OCI-LY7 (cell line): ENCODE data around the gene PNKP. TPM values are rescaled to one million over a fixed set of nuclear protein-coding genes. Genes with fewer than 3 reads are reported as not detected.

Source experiments
- BruUV-seq: library from RNA; stranded (reverse); fragments of 400-500 nt; replicated peaks from 2 replicates; lab custom pipeline; 2021; lab: Mats Ljungman, UMichigan
- CTCF ChIA-PET: fragments of 300-600 bp; sonication (Branson Sonifier 250); formaldehyde crosslinking; loops from one replicate; lab custom pipeline; 2022; ENCODE audit warnings: antibody characterized with exemption; ENCODE audit not compliant: unreplicated experiment; lab: Charles Lee
- POLR2A ChIA-PET: fragments of 300-600 bp; sonication (Branson Sonifier 250); formaldehyde crosslinking; loops from one replicate; lab custom pipeline; 2022; ENCODE audit warnings: antibody characterized with exemption; lab: Charles Lee
- DNase-seq: peaks from one replicate; pipeline ENCODE4 v3.0.0-alpha.2; 2015; ENCODE audit warnings: low spot score
- H2AFZ ChIP-seq: fragments of 200-600 bp; sonication (generic), shearing (Covaris generic); 2 replicates; pipeline ENCODE4 v1.6.1; 2014; ENCODE audit warnings: mild to moderate bottlenecking, antibody characterized with exemption, low read length, moderate library complexity
- H3K27ac ChIP-seq: fragments of 200-600 bp; sonication (generic); 2 replicates; pipeline ENCODE4 v1.5.1; 2014; ENCODE audit warnings: mixed run types, low read depth, mild to moderate bottlenecking, moderate library complexity, low read length, inconsistent platforms; ENCODE audit not compliant: poor library complexity, severe bottlenecking
- H3K36me3 ChIP-seq: fragments of 200-600 bp; sonication (generic); 2 replicates; pipeline ENCODE4 v1.6.1; 2014; ENCODE audit warnings: mild to moderate bottlenecking, antibody characterized with exemption, low read length, moderate library complexity, mixed read lengths; ENCODE audit not compliant: insufficient read depth
- H3K4me1 ChIP-seq: fragments of 200-600 bp; sonication (generic); 2 replicates; pipeline ENCODE4 v1.5.1; 2014; ENCODE audit warnings: mild to moderate bottlenecking, low read length; ENCODE audit not compliant: insufficient read depth, poor library complexity, severe bottlenecking
- H3K4me2 ChIP-seq: fragments of 200-600 bp; sonication (generic); 2 replicates; pipeline ENCODE4 v1.6.1; 2014; ENCODE audit warnings: mild to moderate bottlenecking, low read length
- H3K4me3 ChIP-seq: fragments of 200-600 bp; sonication (generic); 2 replicates; pipeline ENCODE4 v1.5.1; 2014; ENCODE audit warnings: mild to moderate bottlenecking, low read depth, low read length; ENCODE audit not compliant: poor library complexity, severe bottlenecking
- H3K79me2 ChIP-seq: fragments of 200-600 bp; sonication (generic); 2 replicates; pipeline ENCODE4 v1.6.1; 2016; ENCODE audit warnings: low read depth, mild to moderate bottlenecking, low read length, moderate library complexity, mixed read lengths; ENCODE audit not compliant: insufficient read depth
- H3K9me2 ChIP-seq: fragments of 200-600 bp; sonication (generic); 2 replicates; pipeline ENCODE4 v1.6.1; 2016; ENCODE audit warnings: mild to moderate bottlenecking, low read length, mixed read lengths; ENCODE audit not compliant: insufficient read depth
- H3K9me3 ChIP-seq: fragments of 200-600 bp; sonication (generic); 2 replicates; pipeline ENCODE4 v1.6.1; 2014; ENCODE audit warnings: mild to moderate bottlenecking, mixed run types, low read length, mixed read lengths
- H4K20me1 ChIP-seq: fragments of 200-600 bp; sonication (generic); 2 replicates; pipeline ENCODE4 v1.6.1; 2014; ENCODE audit warnings: mild to moderate bottlenecking, antibody characterized with exemption, low read length, moderate library complexity, mixed read lengths; ENCODE audit not compliant: insufficient read depth
- CTCF ChIP-seq: fragments of 200-600 bp; sonication (generic); conservative IDR thresholded peaks from 2 replicates; pipeline ENCODE4 v1.5.1; 2014; ENCODE audit warnings: mild to moderate bottlenecking, antibody characterized with exemption, low read length, moderate library complexity, mixed read lengths
- EZH2phosphoT487 ChIP-seq: fragments of 200-600 bp; sonication (generic); IDR thresholded peaks from 2 replicates; pipeline ENCODE4 v1.6.1; 2018; ENCODE audit warnings: low read depth, borderline replicate concordance, mild to moderate bottlenecking, mixed run types, antibody characterized with exemption, low read length, moderate library complexity, mixed read lengths
- intact Hi-C: fragments of 100-400 bp; cut with micrococcal nuclease; formaldehyde crosslinking; loops from one replicate; pipeline ENCODE4 v1.10.0; 2022; ENCODE audit not compliant: unreplicated experiment
- total RNA-seq, 2 experiments: library from RNA; depleted of rRNA in 1 of 2; stranded (reverse); fragments of >200 nt in 1 of 2; shearing (Covaris generic) in 1 of 2; gene quantifications; 2 replicates each; pipeline ENCODE4 v1.2.3, GENCODE V29; 2014 to 2022

Gene PNKP
- total RNA-seq, 2 experiments from 2014 or later, result 90.9 to 118 TPM

- Histone ChIP-seq H2AFZ (no peak overlapping the region), H3K9me3 (no peaks in the 10 kb centered on the region), H4K20me1 (no peaks in the 10 kb centered on the region), H3K9me2 (no peaks in the 10 kb centered on the region), H3K4me2 (no peak overlapping the region), H3K27ac (no peak overlapping the region), H3K4me1 (peaks cover 43% of the 10 kb centered on the region), H3K79me2 (no peaks in the 10 kb centered on the region), H3K4me3 (no peak overlapping the region), H3K36me3 (no peaks in the 10 kb centered on the region)
- POLR2A ChIA-PET, result interaction anchor here (0.6 kb wide), 1 partner anchor 18 kb away, joined by 3 read pairs; the partner anchor contains the start of gene AKT1S1
- BruUV-seq, result no TSS peak
- intact Hi-C loops, result no loop called here
- no peak for DNase-seq
- no peak for TF ChIP-seq EZH2phosphoT487
- TF ChIP-seq CTCF, result no peak
- CTCF ChIA-PET, result no interaction called here
Observed at GRCh38 chr19:49894879-49895565, 27.6 kb upstream of the PNKP start.

GRCh38 chr19:49894011-49894664, 26.8 kb upstream of the PNKP start:
- Histone ChIP-seq H3K27ac (no peak overlapping the region), H3K9me2 (no peaks in the 10 kb centered on the region), H3K36me3 (no peaks in the 10 kb centered on the region), H3K4me2 (no peak overlapping the region), H3K4me1 (peaks cover 40% of the 10 kb centered on the region), H3K9me3 (no peaks in the 10 kb centered on the region), H2AFZ (no peak overlapping the region), H4K20me1 (no peaks in the 10 kb centered on the region), H3K4me3 (no peak overlapping the region), H3K79me2 (no peaks in the 10 kb centered on the region)
- DNase-seq, result no peak
- TF ChIP-seq EZH2phosphoT487 (no peak), CTCF (no peak)
- intact Hi-C loops, result no loop called here
- ChIA-PET CTCF (no interaction called here), POLR2A (no interaction called here)
- BruUV-seq, result no TSS peak

- H3K9me2 ChIP-seq, result no peaks in the 10 kb centered on the region
- TF ChIP-seq CTCF, result no peak
- no peak for TF ChIP-seq EZH2phosphoT487
- H3K79me2 ChIP-seq, result no peaks in the 10 kb centered on the region
- H3K36me3 ChIP-seq, result no peaks in the 10 kb centered on the region
- POLR2A ChIA-PET, result interaction anchor here (0.6 kb wide), 1 partner anchor 27 kb away, joined by 3 read pairs; no protein-coding TSS in a partner anchor
- H3K4me1 ChIP-seq, result peaks cover 26% of the 10 kb centered on the region
- no peak overlapping the region for H3K27ac ChIP-seq
- no peak for DNase-seq
- no peak overlapping the region for H2AFZ ChIP-seq
- no peak overlapping the region for H3K4me3 ChIP-seq
- CTCF ChIA-PET, result no interaction called here
- no peak overlapping the region for H3K4me2 ChIP-seq
- BruUV-seq, result no TSS peak
- intact Hi-C loops, result no loop called here
- H3K9me3 ChIP-seq, result no peaks in the 10 kb centered on the region
- no peaks in the 10 kb centered on the region for H4K20me1 ChIP-seq
Observed at GRCh38 chr19:49892716-49893115, 25.3 kb upstream of the PNKP start.
